GM15510 (cell line): ENCODE data around the gene SRSF1.

ENCODE experiments used
- POLR2A ChIP-seq: IDR thresholded peaks from 3 replicates; pipeline ENCODE4 v1.6.1; 2011; ENCODE audit warnings: borderline replicate concordance; ENCODE audit not compliant: insufficient read length; ENCODE audit errors: extremely low read depth

SRSF1 gene

GRCh38 chr17:57963149-57963511, 43.9 kb downstream of the SRSF1 start:
- no peak for TF ChIP-seq POLR2A

DNA sequence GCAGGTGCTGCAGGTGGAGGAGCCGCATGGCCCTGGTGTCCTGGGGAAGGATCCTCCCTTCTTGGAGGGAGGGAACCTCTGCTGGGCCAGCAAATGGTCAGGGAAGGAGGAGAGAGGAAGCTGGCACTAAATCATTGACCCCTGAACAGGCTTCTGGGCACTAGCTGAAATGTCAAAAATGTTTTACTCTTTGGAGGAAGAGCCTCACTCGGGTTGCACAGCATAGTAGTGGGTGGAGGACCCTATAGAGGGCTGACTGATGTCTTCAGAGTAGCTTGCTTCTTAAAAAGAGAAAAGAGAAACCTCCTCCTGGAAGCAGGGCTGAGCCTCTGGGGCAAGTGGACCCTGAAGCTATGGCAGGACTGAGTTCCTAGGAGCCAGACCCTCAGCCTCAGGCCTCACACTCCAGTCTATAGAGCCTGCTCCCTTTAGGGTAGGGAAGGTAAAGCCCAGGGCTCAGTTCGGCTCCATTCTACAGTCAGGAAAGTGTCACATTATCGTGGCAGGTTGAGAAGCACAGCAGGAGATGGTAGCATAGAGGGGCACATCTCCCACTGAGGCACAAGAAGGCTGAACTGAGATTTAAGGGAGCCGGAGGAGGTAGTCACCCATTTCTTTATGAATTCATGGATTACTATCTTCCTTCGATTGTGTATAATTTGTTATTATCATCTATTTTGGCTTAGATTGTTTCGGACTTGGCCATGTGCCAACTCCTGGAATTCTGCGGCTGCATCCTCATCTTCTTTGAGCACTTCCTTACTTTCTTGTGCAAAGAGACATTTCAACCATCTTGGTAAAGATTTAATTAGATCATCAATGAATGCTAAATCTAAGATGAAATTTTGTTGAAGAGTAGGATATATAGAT, 44.5 kb downstream of the SRSF1 start:
- no peak for TF ChIP-seq POLR2A

- TF ChIP-seq POLR2A, result no peak
Measured at GRCh38 chr17:57959929-57960328, 47.1 kb downstream of the SRSF1 start.

GRCh38 chr17:57957886-57958285, 49.2 kb downstream of the SRSF1 start:
- no peak for TF ChIP-seq POLR2A

DNA sequence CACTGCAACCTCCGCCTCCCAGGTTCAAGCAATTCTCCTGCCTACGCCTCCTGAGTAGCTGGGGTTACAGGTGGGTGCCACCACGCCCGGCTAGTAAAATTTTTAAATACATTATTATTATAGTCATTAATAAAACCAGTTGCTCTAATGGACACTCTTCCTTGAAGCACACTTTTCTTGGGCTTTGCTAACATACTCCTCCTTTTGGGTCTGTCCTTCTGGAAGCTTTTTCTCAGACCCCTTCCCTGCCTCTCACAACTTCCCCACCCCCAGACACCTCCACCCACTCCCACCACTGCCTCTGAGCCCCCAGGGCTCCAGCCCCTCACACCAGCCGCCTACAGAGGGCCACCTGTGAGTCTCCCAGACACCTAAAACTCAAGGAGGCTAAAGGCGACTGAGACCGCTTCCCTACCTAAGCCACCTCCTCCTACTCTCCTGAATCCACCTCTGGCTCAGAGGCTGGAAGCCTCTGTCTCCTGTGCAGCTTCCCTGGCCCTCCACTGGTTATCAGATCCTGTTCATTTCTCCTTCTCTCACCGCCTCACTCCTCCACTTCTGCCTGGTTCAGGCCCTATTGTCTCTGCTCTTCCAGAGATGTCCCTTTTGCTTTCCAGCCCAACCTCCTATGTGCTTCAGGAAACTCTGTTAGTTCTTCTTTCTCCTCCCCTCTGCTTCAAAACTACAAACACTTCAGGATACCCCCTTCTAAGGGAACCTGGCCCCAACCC, 49.8 kb downstream of the SRSF1 start:
- TF ChIP-seq POLR2A, result no peak

DNA sequence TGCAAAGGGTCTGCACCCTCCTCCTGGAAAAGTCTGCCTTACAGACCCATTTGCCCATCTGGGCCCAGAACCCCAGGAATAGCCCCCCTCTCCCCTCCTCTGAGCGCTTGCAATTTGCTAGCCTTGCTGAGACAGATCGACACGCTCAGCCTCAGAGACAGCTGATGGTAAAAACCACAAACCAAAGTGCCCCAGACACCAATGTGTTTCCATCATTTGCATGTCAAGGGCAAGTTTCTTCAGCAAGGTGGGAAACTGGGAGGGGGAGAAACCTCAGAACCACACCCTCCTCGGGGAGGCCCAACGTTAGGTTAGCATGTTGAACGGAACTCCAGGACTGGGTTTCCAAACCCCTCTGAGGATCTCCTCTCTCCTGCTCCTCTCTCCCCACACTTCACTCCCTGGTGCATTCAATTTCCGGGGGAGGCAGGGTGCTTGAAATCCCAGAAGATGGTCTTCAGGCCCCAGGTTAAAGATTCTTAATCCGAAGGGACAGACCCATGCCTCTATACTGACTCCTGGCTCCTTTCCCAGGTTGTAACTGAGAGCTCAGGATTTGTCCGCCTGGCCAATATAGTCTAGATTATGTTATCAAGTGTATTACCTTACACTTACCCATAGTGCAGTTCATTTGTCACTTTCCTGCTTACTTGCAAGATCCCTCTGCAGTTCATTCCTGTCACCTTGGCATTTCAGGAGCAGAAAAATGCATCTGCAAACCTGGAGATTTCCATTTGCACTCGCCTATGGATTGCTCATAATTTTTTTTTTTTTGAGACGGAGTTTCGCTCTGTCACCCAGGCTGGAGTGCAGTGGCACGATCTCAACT, 50.5 kb downstream of the SRSF1 start:
- no peak for TF ChIP-seq POLR2A

DNA sequence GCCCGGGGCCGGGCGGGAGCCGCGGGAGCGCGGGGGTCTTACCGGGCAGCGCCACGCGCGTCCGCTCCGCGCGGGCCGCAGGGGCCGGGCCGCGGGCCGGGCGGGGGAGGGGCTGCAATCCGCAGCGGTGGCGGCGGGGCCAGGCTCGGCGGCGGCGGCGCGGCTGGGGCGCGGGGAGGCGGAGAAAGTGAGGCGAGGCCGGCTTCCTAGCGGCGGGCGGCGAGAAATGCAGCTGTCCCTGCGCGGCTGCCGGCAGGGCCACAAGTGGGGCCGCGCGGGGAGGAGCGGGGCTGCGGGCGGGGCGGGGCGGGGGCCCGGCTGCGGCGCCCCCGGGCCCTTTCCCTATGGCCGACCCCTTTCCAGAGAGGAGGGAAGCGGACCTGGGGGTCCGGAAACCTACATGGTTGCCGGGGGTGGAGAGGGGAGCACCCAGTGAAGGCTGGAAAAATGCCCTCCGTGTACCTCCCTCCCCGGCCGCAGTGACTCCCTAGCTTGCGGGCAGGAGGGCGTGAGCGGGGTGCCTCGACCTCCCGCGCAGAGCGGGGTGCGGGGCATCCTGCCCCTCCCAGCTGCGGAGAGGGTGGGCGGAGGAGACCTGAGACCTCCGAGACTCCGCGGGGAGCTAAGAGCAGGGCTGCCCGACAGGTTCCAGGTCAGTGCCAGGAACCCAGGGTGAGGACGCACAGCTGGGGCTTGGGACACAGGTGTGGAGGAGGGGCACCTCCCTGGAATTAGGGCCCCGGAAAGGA, 51.7 kb downstream of the SRSF1 start, which contains the start of gene CUEDC1:
TSS of gene CUEDC1 (minus strand) at position 230 of the 749 bp plus-strand sequence. CDS start 69,848 bp downstream, outside the sequence.
- no peak for TF ChIP-seq POLR2A

- no peak for TF ChIP-seq POLR2A
Measured at GRCh38 chr17:57954397-57955182, 52.5 kb downstream of the SRSF1 start.

DNA sequence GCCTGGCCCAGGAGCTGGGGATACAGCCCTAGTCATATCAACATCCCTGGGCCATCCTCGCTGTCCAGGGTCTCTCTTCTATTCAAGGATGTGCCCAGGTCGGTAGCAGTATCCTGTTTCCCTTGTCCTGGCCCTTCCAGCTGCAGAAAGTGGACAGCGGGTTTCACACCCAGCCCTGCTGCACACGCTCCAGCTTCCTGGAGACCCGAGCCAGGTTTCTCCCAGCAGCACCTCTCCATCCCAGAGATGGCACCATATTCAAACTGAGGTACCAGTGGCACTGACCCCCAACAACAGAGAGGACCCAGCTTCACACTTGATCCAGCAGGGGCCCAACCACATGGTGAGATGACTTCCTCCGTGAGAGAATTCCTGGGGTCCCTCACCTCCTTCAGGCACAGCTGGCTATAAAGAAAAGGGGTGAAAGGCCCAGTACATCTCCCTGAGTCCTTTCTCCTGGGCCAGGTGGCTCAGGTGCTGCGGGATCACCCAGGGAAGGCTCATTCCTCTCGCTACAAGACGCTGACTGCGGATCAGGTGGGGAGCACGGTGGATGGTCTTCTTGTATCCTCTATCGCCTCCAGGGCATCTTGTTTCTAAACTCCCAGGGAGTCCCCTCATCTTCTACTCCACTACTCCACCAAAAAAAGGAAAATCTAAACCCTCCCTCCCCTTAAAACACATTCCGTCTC, 53.2 kb downstream of the SRSF1 start:
- TF ChIP-seq POLR2A, result no peak
